GM21529 (cell line): ENCODE data around the gene MRAP.

Experiments used
- ATAC-seq: cut with Tn5 transposase; IDR thresholded peaks from one replicate; pipeline ENCODE4 v1.9.1; 2021; ENCODE audit not compliant: unreplicated experiment

The MRAP gene

GRCh38 chr21:32321480-32321879, 22.8 kb downstream of the MRAP start:
- ATAC-seq, result no peak

GRCh38 chr21:32322103-32322502, 23.4 kb downstream of the MRAP start:
- no peak for ATAC-seq

GRCh38 chr21:32322676-32323075, 24.0 kb downstream of the MRAP start:
- no peak for ATAC-seq

GRCh38 chr21:32325706-32326105, 27.1 kb downstream of the MRAP start:
- no peak for ATAC-seq

- no peak for ATAC-seq
Observed at GRCh38 chr21:32328595-32328994, 29.9 kb downstream of the MRAP start.

GRCh38 chr21:32329331-32329730, 30.7 kb downstream of the MRAP start:
- no peak for ATAC-seq

GRCh38 chr21:32329776-32330175, 31.1 kb downstream of the MRAP start:
- ATAC-seq, result no peak

GRCh38 chr21:32330784-32331311, 32.2 kb downstream of the MRAP start:
- ATAC-seq, result no peak

GRCh38 chr21:32331444-32332305, 33.0 kb downstream of the MRAP start:
- no peak for ATAC-seq

- ATAC-seq, result no peak
Observed at GRCh38 chr21:32332463-32332951, 33.9 kb downstream of the MRAP start.

GRCh38 chr21:32333953-32334673, 35.5 kb downstream of the MRAP start:
- ATAC-seq, result no peak

- no peak for ATAC-seq
Observed at GRCh38 chr21:32334980-32335531, 36.4 kb downstream of the MRAP start.

- ATAC-seq, result no peak
Observed at GRCh38 chr21:32335601-32336575, 37.2 kb downstream of the MRAP start.

GRCh38 chr21:32336711-32337110, 38.1 kb downstream of the MRAP start:
- no peak for ATAC-seq

GRCh38 chr21:32337206-32337605, 38.6 kb downstream of the MRAP start:
- ATAC-seq, result no peak

- no peak for ATAC-seq
Observed at GRCh38 chr21:32338209-32338921, 39.7 kb downstream of the MRAP start.

GRCh38 chr21:32340863-32341848, 42.5 kb downstream of the MRAP start:
- ATAC-seq, result no peak

- no peak for ATAC-seq
Observed at GRCh38 chr21:32346951-32347350, 48.3 kb downstream of the MRAP start.

- ATAC-seq, result no peak
Observed at GRCh38 chr21:32347351-32347750, 48.7 kb downstream of the MRAP start.
